Measurements from ENCODE around the gene AGAP5.
A peak's percentile ranks its signal among the peaks of the same experiment; 100 is the strongest.

The AGAP5 gene

GRCh38 chr10:73643362-73643761, 54.5 kb downstream of the AGAP5 start:
- intact Hi-C loops (cut with micrococcal nuclease): no loop called here
- Mint-ChIP-seq H3K27ac (no peak overlapping the region), H3K4me1 (ENCODE audit: low read depth) (peaks cover 43% of the 10 kb centered on the region), H3K36me3 (ENCODE audit: low read depth) (no peaks in the 10 kb centered on the region), H3K4me3 (no peak overlapping the region), H3K9me3 (no peaks in the 10 kb centered on the region), H3K27me3 (peaks cover 19% of the 10 kb centered on the region)

- Mint-ChIP-seq H3K27me3 (peaks cover 6% of the 10 kb centered on the region), H3K4me3 (no peak within 1 kb of the TSS), H3K36me3 (ENCODE audit: low read depth) (no peaks in the 10 kb centered on the region), H3K4me1 (ENCODE audit: low read depth) (peaks cover 29% of the 10 kb centered on the region), H3K9me3 (no peaks in the 10 kb centered on the region), H3K27ac (peak within 1 kb of the TSS; percentile 14)
- intact Hi-C loops (cut with micrococcal nuclease): no loop called here
These were observed 56.4 kb downstream of the AGAP5 start, which contains the start of gene MYOZ1 for GRCh38 chr10:73641328-73642060. MYOZ1 (minus strand) TSS chr10:73641474; CDS start chr10:73640017, 1,457 bp downstream.

GRCh38 chr10:73639286-73639685, 58.6 kb downstream of the AGAP5 start:
- Mint-ChIP-seq H3K27ac (no peak overlapping the region), H3K9me3 (no peaks in the 10 kb centered on the region), H3K27me3 (peaks cover 8% of the 10 kb centered on the region), H3K4me3 (no peak overlapping the region), H3K36me3 (ENCODE audit: low read depth) (no peaks in the 10 kb centered on the region), H3K4me1 (ENCODE audit: low read depth) (peaks cover 12% of the 10 kb centered on the region)
- intact Hi-C loops (cut with micrococcal nuclease): no loop called here

GRCh38 chr10:73635781-73636180, 62.1 kb downstream of the AGAP5 start:
- no peaks in the 10 kb centered on the region for H3K36me3 Mint-ChIP-seq (ENCODE audit: low read depth)
- H3K4me3 Mint-ChIP-seq: no peak overlapping the region
- H3K9me3 Mint-ChIP-seq: no peaks in the 10 kb centered on the region
- intact Hi-C loops (cut with micrococcal nuclease): no loop called here
- H3K27me3 Mint-ChIP-seq: peaks cover 3% of the 10 kb centered on the region
- peak overlapping the region; percentile 5 for H3K27ac Mint-ChIP-seq
- H3K4me1 Mint-ChIP-seq (ENCODE audit: low read depth): no peaks in the 10 kb centered on the region

GRCh38 chr10:73634421-73634820, 63.5 kb downstream of the AGAP5 start:
- no peaks in the 10 kb centered on the region for H3K4me1 Mint-ChIP-seq (ENCODE audit: low read depth)
- no peak overlapping the region for H3K4me3 Mint-ChIP-seq
- H3K27me3 Mint-ChIP-seq: peaks cover 3% of the 10 kb centered on the region
- intact Hi-C loops (cut with micrococcal nuclease): no loop called here
- no peaks in the 10 kb centered on the region for H3K36me3 Mint-ChIP-seq (ENCODE audit: low read depth)
- no peak overlapping the region for H3K27ac Mint-ChIP-seq
- no peaks in the 10 kb centered on the region for H3K9me3 Mint-ChIP-seq

GRCh38 chr10:73629165-73629564, 68.7 kb downstream of the AGAP5 start:
- intact Hi-C loops (cut with micrococcal nuclease): loop anchor here (10.0 kb wide), 1 partner anchor 404 kb away; no protein-coding TSS in a partner anchor
- Mint-ChIP-seq H3K9me3 (no peaks in the 10 kb centered on the region), H3K27me3 (no peaks in the 10 kb centered on the region), H3K27ac (no peak overlapping the region), H3K36me3 (ENCODE audit: low read depth) (peaks cover 13% of the 10 kb centered on the region), H3K4me3 (no peak overlapping the region), H3K4me1 (ENCODE audit: low read depth) (peaks cover 21% of the 10 kb centered on the region)

- Mint-ChIP-seq H3K9me3 (no peaks in the 10 kb centered on the region), H3K27ac (no peak overlapping the region), H3K4me1 (ENCODE audit: low read depth) (peaks cover 21% of the 10 kb centered on the region), H3K36me3 (ENCODE audit: low read depth) (peaks cover 13% of the 10 kb centered on the region), H3K27me3 (no peaks in the 10 kb centered on the region), H3K4me3 (no peak overlapping the region)
- intact Hi-C loops (cut with micrococcal nuclease): loop anchor here (10.0 kb wide), 1 partner anchor 404 kb away; no protein-coding TSS in a partner anchor
These were observed 69.5 kb downstream of the AGAP5 start for GRCh38 chr10:73628405-73628804.

- Mint-ChIP-seq H3K9me3 (no peaks in the 10 kb centered on the region), H3K36me3 (ENCODE audit: low read depth) (peaks cover 13% of the 10 kb centered on the region), H3K4me3 (no peak overlapping the region), H3K27me3 (no peaks in the 10 kb centered on the region), H3K4me1 (ENCODE audit: low read depth) (peaks cover 21% of the 10 kb centered on the region), H3K27ac (no peak overlapping the region)
- intact Hi-C loops (cut with micrococcal nuclease): loop anchor here (10.0 kb wide), 1 partner anchor 402 kb away; no protein-coding TSS in a partner anchor
These were observed 70.6 kb downstream of the AGAP5 start for GRCh38 chr10:73627300-73627699.

- Mint-ChIP-seq H3K27ac (peak overlapping the region; percentile 97), H3K36me3 (ENCODE audit: low read depth) (peaks cover 13% of the 10 kb centered on the region), H3K9me3 (no peaks in the 10 kb centered on the region), H3K4me1 (ENCODE audit: low read depth) (peaks cover 21% of the 10 kb centered on the region), H3K27me3 (no peaks in the 10 kb centered on the region), H3K4me3 (peak overlapping the region; percentile 98)
- intact Hi-C loops (cut with micrococcal nuclease): loop anchor here (10.0 kb wide), 1 partner anchor 401 kb away; no protein-coding TSS in a partner anchor
These were observed 71.8 kb downstream of the AGAP5 start for GRCh38 chr10:73625884-73626752.

- H3K9me3 Mint-ChIP-seq: no peaks in the 10 kb centered on the region
- H3K27ac Mint-ChIP-seq: peak overlapping the region; percentile 97
- peaks cover 13% of the 10 kb centered on the region for H3K36me3 Mint-ChIP-seq (ENCODE audit: low read depth)
- no peaks in the 10 kb centered on the region for H3K27me3 Mint-ChIP-seq
- peak overlapping the region; percentile 98 for H3K4me3 Mint-ChIP-seq
- H3K4me1 Mint-ChIP-seq (ENCODE audit: low read depth): peaks cover 21% of the 10 kb centered on the region
- intact Hi-C loops (cut with micrococcal nuclease): loop anchor here (10.0 kb wide), 1 partner anchor 400 kb away; no protein-coding TSS in a partner anchor
These were observed 72.7 kb downstream of the AGAP5 start for GRCh38 chr10:73625004-73625883.

All from dendritic cell treated with granulocyte-macrophage colony-stimulating factor and Interleukin-4, amounts not matched to agents 40 ng/mL and 50 ng/mL, for 4 days (primary cell).